ENCODE results near the gene FAM76B.

- TF ChIP-seq CTCF (IDR thresholded peaks at IDR 0.05): no peak
- no peak for TF ChIP-seq SMC3 (IDR thresholded peaks at IDR 0.05)
- no peak for TF ChIP-seq RARB (CRISPR knock-in tag; IDR thresholded peaks at IDR 0.05)
- TF ChIP-seq HOXA7 (CRISPR knock-in tag; IDR thresholded peaks at IDR 0.05): no peak
- TF ChIP-seq MAX (IDR thresholded peaks at IDR 0.05): no peak
- no peak for TF ChIP-seq RCOR1 (IDR thresholded peaks at IDR 0.05; ENCODE audit: low read depth, low read length)
- TF ChIP-seq ESRRA (IDR thresholded peaks at IDR 0.05; ENCODE audit: borderline replicate concordance, low read length): no peak
- TF ChIP-seq HDAC2 (IDR thresholded peaks at IDR 0.05): no peak
- TF ChIP-seq TP53 (CRISPR knock-in tag; IDR thresholded peaks at IDR 0.05): no peak
- no peak for TF ChIP-seq KDM5A (IDR thresholded peaks at IDR 0.05)
- no peak for TF ChIP-seq MAFK (IDR thresholded peaks at IDR 0.05; ENCODE audit: partially characterized antibody)
- no peak for TF ChIP-seq USF2 (IDR thresholded peaks at IDR 0.05)
These were observed 62.5 kb downstream of the FAM76B start for GRCh38 chr11:95727111-95727510.
